SK-N-SH (cell line): ENCODE results near the gene CPN1.

Experiments used
- EP300 ChIP-seq, 2 experiments: IDR thresholded peaks; 2 replicates each; pipeline versions ENCODE4 v1.4.0 to v1.6.1; 2012; ENCODE audit warnings: borderline replicate concordance in 1 of 2, low read depth in 1 of 2, low read length in 1 of 2
- GABPA ChIP-seq: IDR thresholded peaks from 2 replicates; pipeline ENCODE4 v1.4.0; 2012; ENCODE audit warnings: low read depth, mild to moderate bottlenecking
- JUND ChIP-seq: IDR thresholded peaks from 2 replicates; pipeline ENCODE4 v1.4.0; 2012
- MXI1 ChIP-seq: IDR thresholded peaks from 2 replicates; pipeline ENCODE4 v1.6.1; 2012; ENCODE audit warnings: mild to moderate bottlenecking, low read depth, low read length, improper control_type of control experiment
- POLR2AphosphoS5 ChIP-seq: IDR thresholded peaks from 2 replicates; pipeline ENCODE4 v1.6.1; 2012; ENCODE audit warnings: low read depth, low read length
- RXRA ChIP-seq: IDR thresholded peaks from 2 replicates; pipeline ENCODE4 v1.4.0; 2012; ENCODE audit warnings: low read depth, mild to moderate bottlenecking, borderline replicate concordance
- TCF12 ChIP-seq: IDR thresholded peaks from 2 replicates; pipeline ENCODE4 v1.4.0; 2012
- TEAD4 ChIP-seq: IDR thresholded peaks from 2 replicates; pipeline ENCODE4 v1.4.0; 2012; ENCODE audit warnings: mild to moderate bottlenecking, borderline replicate concordance; ENCODE audit not compliant: insufficient read depth
- TF ChIP-seq, protein P1 (sequence below): fragments of 200-600 bp; sonication (generic); IDR thresholded peaks from 2 replicates; pipeline ENCODE4 v1.6.1; 2017; ENCODE audit warnings: antibody characterized with exemption, mild to moderate bottlenecking, moderate library complexity
- TF ChIP-seq, protein P2 (sequence below): IDR thresholded peaks from 2 replicates; pipeline ENCODE4 v1.4.0; 2012; ENCODE audit warnings: low read depth

DNA sequence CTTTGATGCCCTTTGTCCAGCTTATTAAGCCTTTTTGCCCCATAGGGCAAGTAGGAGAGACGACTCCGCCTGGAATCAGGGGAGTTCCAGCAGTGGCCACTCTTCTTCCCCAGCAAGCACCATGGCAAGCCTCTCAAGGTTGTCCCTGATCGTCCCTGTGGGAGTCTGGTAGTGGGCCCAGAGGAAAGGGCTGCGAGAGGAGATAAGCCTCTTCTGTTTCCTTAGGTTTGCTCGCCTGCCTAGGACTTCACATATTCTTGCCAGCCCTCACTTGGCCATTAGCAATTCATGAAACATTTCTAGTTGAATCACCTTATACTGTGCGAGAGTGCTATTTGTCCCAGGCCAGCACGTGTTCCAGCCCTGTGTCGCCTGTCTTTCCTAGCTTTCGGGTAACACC lies 47.8 kb upstream of the CPN1 start:
- TF ChIP-seq POLR2AphosphoS5 (no peak), EP300 (IDR thresholded peaks at IDR 0.05; ENCODE audit: borderline replicate concordance in 1 of 2, low read depth in 1 of 2, low read length in 1 of 2) (no peak), JUND (no peak), TEAD4 (no peak), RXRA (no peak), TCF12 (no peak), GABPA (no peak), MXI1 (no peak)
- TF ChIP-seq, protein P1, sequence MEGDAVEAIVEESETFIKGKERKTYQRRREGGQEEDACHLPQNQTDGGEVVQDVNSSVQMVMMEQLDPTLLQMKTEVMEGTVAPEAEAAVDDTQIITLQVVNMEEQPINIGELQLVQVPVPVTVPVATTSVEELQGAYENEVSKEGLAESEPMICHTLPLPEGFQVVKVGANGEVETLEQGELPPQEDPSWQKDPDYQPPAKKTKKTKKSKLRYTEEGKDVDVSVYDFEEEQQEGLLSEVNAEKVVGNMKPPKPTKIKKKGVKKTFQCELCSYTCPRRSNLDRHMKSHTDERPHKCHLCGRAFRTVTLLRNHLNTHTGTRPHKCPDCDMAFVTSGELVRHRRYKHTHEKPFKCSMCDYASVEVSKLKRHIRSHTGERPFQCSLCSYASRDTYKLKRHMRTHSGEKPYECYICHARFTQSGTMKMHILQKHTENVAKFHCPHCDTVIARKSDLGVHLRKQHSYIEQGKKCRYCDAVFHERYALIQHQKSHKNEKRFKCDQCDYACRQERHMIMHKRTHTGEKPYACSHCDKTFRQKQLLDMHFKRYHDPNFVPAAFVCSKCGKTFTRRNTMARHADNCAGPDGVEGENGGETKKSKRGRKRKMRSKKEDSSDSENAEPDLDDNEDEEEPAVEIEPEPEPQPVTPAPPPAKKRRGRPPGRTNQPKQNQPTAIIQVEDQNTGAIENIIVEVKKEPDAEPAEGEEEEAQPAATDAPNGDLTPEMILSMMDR, result no peak
- TF ChIP-seq, protein P2, sequence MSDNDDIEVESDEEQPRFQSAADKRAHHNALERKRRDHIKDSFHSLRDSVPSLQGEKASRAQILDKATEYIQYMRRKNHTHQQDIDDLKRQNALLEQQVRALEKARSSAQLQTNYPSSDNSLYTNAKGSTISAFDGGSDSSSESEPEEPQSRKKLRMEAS, result no peak
